ENCODE results near the gene ARSI. TPM values are rescaled to one million over a fixed set of nuclear protein-coding genes. Genes with fewer than 3 reads are reported as not detected.

Gene ARSI
- total RNA-seq, 1 experiment from 2014 or later: 5.9 TPM

- H3K9me3 Mint-ChIP-seq: no peaks in the 10 kb centered on the region
- ATAC-seq: no peak
- TF ChIP-seq, protein P1, sequence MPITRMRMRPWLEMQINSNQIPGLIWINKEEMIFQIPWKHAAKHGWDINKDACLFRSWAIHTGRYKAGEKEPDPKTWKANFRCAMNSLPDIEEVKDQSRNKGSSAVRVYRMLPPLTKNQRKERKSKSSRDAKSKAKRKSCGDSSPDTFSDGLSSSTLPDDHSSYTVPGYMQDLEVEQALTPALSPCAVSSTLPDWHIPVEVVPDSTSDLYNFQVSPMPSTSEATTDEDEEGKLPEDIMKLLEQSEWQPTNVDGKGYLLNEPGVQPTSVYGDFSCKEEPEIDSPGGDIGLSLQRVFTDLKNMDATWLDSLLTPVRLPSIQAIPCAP (CRISPR knock-in tag; IDR thresholded peaks at IDR 0.05): no peak
- no peaks in the 10 kb centered on the region for H3K4me1 Mint-ChIP-seq
- no peaks in the 10 kb centered on the region for H3K36me3 Mint-ChIP-seq
- DNase-seq (ENCODE audit: low spot score): no peak
- CTCF ChIA-PET: interaction anchor here (1.6 to 2.4 kb wide), 3 partner anchors 26 to 159 kb away, joined by 4 to 12 read pairs (median 7); partner anchors contain the start of gene ARSI
- no peak overlapping the region for H3K27ac Mint-ChIP-seq
- POLR2A ChIA-PET: no interaction called here
- H3K27me3 Mint-ChIP-seq (ENCODE audit: low read depth): no peaks in the 10 kb centered on the region
- H3K4me3 Mint-ChIP-seq: no peak overlapping the region
Observed at GRCh38 chr5:150277043-150277442, 25.7 kb downstream of the ARSI start.

- ChIA-PET POLR2A (interaction anchor here (1.0 kb wide), 1 partner anchor 45 kb away, joined by 3 read pairs; no protein-coding TSS in a partner anchor), CTCF (interaction anchor here (0.5 to 1.9 kb wide), 2 partner anchors 56 to 76 kb away, joined by 4 to 8 read pairs; no protein-coding TSS in a partner anchor)
- no peak for DNase-seq (ENCODE audit: low spot score)
- Mint-ChIP-seq H3K4me3 (no peak overlapping the region), H3K9me3 (no peaks in the 10 kb centered on the region), H3K36me3 (no peaks in the 10 kb centered on the region), H3K27ac (no peak overlapping the region), H3K27me3 (ENCODE audit: low read depth) (no peaks in the 10 kb centered on the region), H3K4me1 (peaks cover 10% of the 10 kb centered on the region)
- ATAC-seq: no peak
- TF ChIP-seq ZNF219 (CRISPR knock-in tag; IDR thresholded peaks at IDR 0.05; ENCODE audit: borderline replicate concordance): no peak
- TF ChIP-seq, protein P2, sequence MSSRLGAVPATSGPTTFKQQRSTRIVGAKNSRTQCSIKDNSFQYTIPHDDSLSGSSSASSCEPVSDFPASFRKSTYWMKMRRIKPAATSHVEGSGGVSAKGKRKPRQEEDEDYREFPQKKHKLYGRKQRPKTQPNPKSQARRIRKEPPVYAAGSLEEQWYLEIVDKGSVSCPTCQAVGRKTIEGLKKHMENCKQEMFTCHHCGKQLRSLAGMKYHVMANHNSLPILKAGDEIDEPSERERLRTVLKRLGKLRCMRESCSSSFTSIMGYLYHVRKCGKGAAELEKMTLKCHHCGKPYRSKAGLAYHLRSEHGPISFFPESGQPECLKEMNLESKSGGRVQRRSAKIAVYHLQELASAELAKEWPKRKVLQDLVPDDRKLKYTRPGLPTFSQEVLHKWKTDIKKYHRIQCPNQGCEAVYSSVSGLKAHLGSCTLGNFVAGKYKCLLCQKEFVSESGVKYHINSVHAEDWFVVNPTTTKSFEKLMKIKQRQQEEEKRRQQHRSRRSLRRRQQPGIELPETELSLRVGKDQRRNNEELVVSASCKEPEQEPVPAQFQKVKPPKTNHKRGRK (CRISPR knock-in tag; IDR thresholded peaks at IDR 0.05; ENCODE audit: borderline replicate concordance): no peak
- TF ChIP-seq, protein P3, sequence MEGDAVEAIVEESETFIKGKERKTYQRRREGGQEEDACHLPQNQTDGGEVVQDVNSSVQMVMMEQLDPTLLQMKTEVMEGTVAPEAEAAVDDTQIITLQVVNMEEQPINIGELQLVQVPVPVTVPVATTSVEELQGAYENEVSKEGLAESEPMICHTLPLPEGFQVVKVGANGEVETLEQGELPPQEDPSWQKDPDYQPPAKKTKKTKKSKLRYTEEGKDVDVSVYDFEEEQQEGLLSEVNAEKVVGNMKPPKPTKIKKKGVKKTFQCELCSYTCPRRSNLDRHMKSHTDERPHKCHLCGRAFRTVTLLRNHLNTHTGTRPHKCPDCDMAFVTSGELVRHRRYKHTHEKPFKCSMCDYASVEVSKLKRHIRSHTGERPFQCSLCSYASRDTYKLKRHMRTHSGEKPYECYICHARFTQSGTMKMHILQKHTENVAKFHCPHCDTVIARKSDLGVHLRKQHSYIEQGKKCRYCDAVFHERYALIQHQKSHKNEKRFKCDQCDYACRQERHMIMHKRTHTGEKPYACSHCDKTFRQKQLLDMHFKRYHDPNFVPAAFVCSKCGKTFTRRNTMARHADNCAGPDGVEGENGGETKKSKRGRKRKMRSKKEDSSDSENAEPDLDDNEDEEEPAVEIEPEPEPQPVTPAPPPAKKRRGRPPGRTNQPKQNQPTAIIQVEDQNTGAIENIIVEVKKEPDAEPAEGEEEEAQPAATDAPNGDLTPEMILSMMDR (IDR thresholded peaks at IDR 0.05): no peak
- TF ChIP-seq ZNF423 (CRISPR knock-in tag; IDR thresholded peaks at IDR 0.05): no peak
- TF ChIP-seq, protein P4, sequence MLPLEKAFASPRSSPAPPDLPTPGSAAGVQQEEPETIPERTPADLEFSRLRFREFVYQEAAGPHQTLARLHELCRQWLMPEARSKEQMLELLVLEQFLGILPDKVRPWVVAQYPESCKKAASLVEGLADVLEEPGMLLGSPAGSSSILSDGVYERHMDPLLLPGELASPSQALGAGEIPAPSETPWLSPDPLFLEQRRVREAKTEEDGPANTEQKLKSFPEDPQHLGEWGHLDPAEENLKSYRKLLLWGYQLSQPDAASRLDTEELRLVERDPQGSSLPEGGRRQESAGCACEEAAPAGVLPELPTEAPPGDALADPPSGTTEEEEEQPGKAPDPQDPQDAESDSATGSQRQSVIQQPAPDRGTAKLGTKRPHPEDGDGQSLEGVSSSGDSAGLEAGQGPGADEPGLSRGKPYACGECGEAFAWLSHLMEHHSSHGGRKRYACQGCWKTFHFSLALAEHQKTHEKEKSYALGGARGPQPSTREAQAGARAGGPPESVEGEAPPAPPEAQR (CRISPR knock-in tag; IDR thresholded peaks at IDR 0.05): no peak
- TF ChIP-seq OVOL2 (CRISPR knock-in tag; IDR thresholded peaks at IDR 0.05; ENCODE audit: borderline replicate concordance): no peak
- TF ChIP-seq, protein P5, sequence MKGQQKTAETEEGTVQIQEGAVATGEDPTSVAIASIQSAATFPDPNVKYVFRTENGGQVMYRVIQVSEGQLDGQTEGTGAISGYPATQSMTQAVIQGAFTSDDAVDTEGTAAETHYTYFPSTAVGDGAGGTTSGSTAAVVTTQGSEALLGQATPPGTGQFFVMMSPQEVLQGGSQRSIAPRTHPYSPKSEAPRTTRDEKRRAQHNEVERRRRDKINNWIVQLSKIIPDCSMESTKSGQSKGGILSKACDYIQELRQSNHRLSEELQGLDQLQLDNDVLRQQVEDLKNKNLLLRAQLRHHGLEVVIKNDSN (CRISPR knock-in tag; IDR thresholded peaks at IDR 0.05): no peak
- TF ChIP-seq SMAD3 (CRISPR knock-in tag; IDR thresholded peaks at IDR 0.05; ENCODE audit: borderline replicate concordance): no peak
- TF ChIP-seq, protein P1 (CRISPR knock-in tag; IDR thresholded peaks at IDR 0.05): no peak
- no peak for TF ChIP-seq FOXP4 (CRISPR knock-in tag; IDR thresholded peaks at IDR 0.05)
- TF ChIP-seq, protein P6, sequence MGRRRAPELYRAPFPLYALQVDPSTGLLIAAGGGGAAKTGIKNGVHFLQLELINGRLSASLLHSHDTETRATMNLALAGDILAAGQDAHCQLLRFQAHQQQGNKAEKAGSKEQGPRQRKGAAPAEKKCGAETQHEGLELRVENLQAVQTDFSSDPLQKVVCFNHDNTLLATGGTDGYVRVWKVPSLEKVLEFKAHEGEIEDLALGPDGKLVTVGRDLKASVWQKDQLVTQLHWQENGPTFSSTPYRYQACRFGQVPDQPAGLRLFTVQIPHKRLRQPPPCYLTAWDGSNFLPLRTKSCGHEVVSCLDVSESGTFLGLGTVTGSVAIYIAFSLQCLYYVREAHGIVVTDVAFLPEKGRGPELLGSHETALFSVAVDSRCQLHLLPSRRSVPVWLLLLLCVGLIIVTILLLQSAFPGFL (CRISPR knock-in tag; IDR thresholded peaks at IDR 0.05; ENCODE audit: borderline replicate concordance): no peak
Observed at GRCh38 chr5:150274811-150275210, 27.9 kb downstream of the ARSI start.
